ENCODE results near the gene DNM2. TPM values are rescaled to one million over a fixed set of nuclear protein-coding genes. Genes with fewer than 3 reads are reported as not detected.

Gene DNM2
- total and polyA plus RNA-seq, 2 donors (not counting 1 experiment from before 2014, with no cell fraction given), result 42.6 to 76.8 TPM

GRCh38 chr19:10768369-10768768 is 50.5 kb downstream of the DNM2 start:
- TF ChIP-seq CTCF (conservative IDR thresholded peaks at IDR 0.05 in 1 of 2, IDR thresholded peaks at IDR 0.05 in 1 of 2; ENCODE audit: low read depth in 1 of 2, low read length in 2 of 2) (no peak), EZH2 (IDR thresholded peaks at IDR 0.05; ENCODE audit: low read length, missing control alignments) (no peak)
- Histone ChIP-seq H3K9me3 (ENCODE audit: control insufficient read depth, insufficient read depth, low read depth, low read length) (no peaks in the 10 kb centered on the region), H3K27me3 (ENCODE audit: control insufficient read depth, insufficient read depth, low read length) (no peaks in the 10 kb centered on the region), H3K4me3 (replicated peaks in 1 of 4; ENCODE audit: control extremely low read depth in 1 of 4, insufficient read depth in 1 of 4, low read depth in 3 of 4, low read length in 4 of 4) (no peak overlapping the region), H2AFZ (ENCODE audit: low read length) (no peak overlapping the region), H3K4me2 (ENCODE audit: extremely low read depth, insufficient read depth, low read length) (no peak overlapping the region), H3K79me2 (ENCODE audit: control insufficient read depth, insufficient read depth, low read length) (peaks cover 24% of the 10 kb centered on the region), H3K36me3 (ENCODE audit: control insufficient read depth, insufficient read depth, low read length) (peaks cover 10% of the 10 kb centered on the region), H3K9ac (ENCODE audit: insufficient read depth, low read length) (no peak overlapping the region), H4K20me1 (ENCODE audit: control insufficient read depth, extremely low read depth, insufficient read depth, low read length) (no peaks in the 10 kb centered on the region), H3K27ac (ENCODE audit: insufficient read depth, low read length) (no peak overlapping the region), H3K4me1 (ENCODE audit: control insufficient read depth, extremely low read depth, insufficient read depth, low read length) (peaks cover 14% of the 10 kb centered on the region)
- DNase-seq (ENCODE audit: low read depth in 2 of 2), result no peak

GRCh38 chr19:10768936-10769335 is 51.1 kb downstream of the DNM2 start:
- no peaks in the 10 kb centered on the region for H3K27me3 ChIP-seq (ENCODE audit: control insufficient read depth, insufficient read depth, low read length)
- no peak overlapping the region for H3K4me2 ChIP-seq (ENCODE audit: extremely low read depth, insufficient read depth, low read length)
- H3K4me1 ChIP-seq (ENCODE audit: control insufficient read depth, extremely low read depth, insufficient read depth, low read length), result peaks cover 14% of the 10 kb centered on the region
- DNase-seq (ENCODE audit: low read depth in 2 of 2), result no peak
- TF ChIP-seq CTCF (conservative IDR thresholded peaks at IDR 0.05 in 1 of 2, IDR thresholded peaks at IDR 0.05 in 1 of 2; ENCODE audit: low read depth in 1 of 2, low read length in 2 of 2) (no peak), EZH2 (IDR thresholded peaks at IDR 0.05; ENCODE audit: low read length, missing control alignments) (no peak)
- peak overlapping the region; percentile 2 for H3K27ac ChIP-seq (ENCODE audit: insufficient read depth, low read length)
- no peak overlapping the region for H3K4me3 ChIP-seq (replicated peaks in 1 of 4; ENCODE audit: control extremely low read depth in 1 of 4, insufficient read depth in 1 of 4, low read depth in 3 of 4, low read length in 4 of 4)
- H4K20me1 ChIP-seq (ENCODE audit: control insufficient read depth, extremely low read depth, insufficient read depth, low read length), result no peaks in the 10 kb centered on the region
- H3K9ac ChIP-seq (ENCODE audit: insufficient read depth, low read length), result no peak overlapping the region
- H2AFZ ChIP-seq (ENCODE audit: low read length), result no peak overlapping the region
- H3K9me3 ChIP-seq (ENCODE audit: control insufficient read depth, insufficient read depth, low read depth, low read length), result no peaks in the 10 kb centered on the region
- peaks cover 19% of the 10 kb centered on the region for H3K79me2 ChIP-seq (ENCODE audit: control insufficient read depth, insufficient read depth, low read length)
- H3K36me3 ChIP-seq (ENCODE audit: control insufficient read depth, insufficient read depth, low read length), result peaks cover 11% of the 10 kb centered on the region

GRCh38 chr19:10769533-10770491 is 51.9 kb downstream of the DNM2 start:
- peak in 1 of 2 donors; percentile 34 for DNase-seq (ENCODE audit: low read depth in 2 of 2)

More at GRCh38 chr19:10769533-10770491, 51.9 kb downstream of the DNM2 start:
- H3K27ac ChIP-seq (ENCODE audit: insufficient read depth, low read length), result peak overlapping the region; percentile 38
- H3K27me3 ChIP-seq (ENCODE audit: control insufficient read depth, insufficient read depth, low read length), result no peaks in the 10 kb centered on the region
- H3K9ac ChIP-seq (ENCODE audit: insufficient read depth, low read length), result no peak overlapping the region
- H3K4me2 ChIP-seq (ENCODE audit: extremely low read depth, insufficient read depth, low read length), result no peak overlapping the region
- H2AFZ ChIP-seq (ENCODE audit: low read length), result no peak overlapping the region
- H3K36me3 ChIP-seq (ENCODE audit: control insufficient read depth, insufficient read depth, low read length), result peaks cover 6% of the 10 kb centered on the region
- no peak overlapping the region for H3K4me3 ChIP-seq (replicated peaks in 1 of 4; ENCODE audit: control extremely low read depth in 1 of 4, insufficient read depth in 1 of 4, low read depth in 3 of 4, low read length in 4 of 4)
- no peaks in the 10 kb centered on the region for H3K9me3 ChIP-seq (ENCODE audit: control insufficient read depth, insufficient read depth, low read depth, low read length)
- peaks cover 14% of the 10 kb centered on the region for H3K4me1 ChIP-seq (ENCODE audit: control insufficient read depth, extremely low read depth, insufficient read depth, low read length)
- no peaks in the 10 kb centered on the region for H4K20me1 ChIP-seq (ENCODE audit: control insufficient read depth, extremely low read depth, insufficient read depth, low read length)
- H3K79me2 ChIP-seq (ENCODE audit: control insufficient read depth, insufficient read depth, low read length), result peaks cover 14% of the 10 kb centered on the region
- TF ChIP-seq CTCF (conservative IDR thresholded peaks at IDR 0.05 in 1 of 2, IDR thresholded peaks at IDR 0.05 in 1 of 2; ENCODE audit: low read depth in 1 of 2, low read length in 2 of 2) (peak; percentile 33 to 41), EZH2 (IDR thresholded peaks at IDR 0.05; ENCODE audit: low read length, missing control alignments) (no peak)

Measured in fibroblast of lung (primary cell).